Stimulated activated CD4-positive, alpha-beta T cell treated with anti-CD3 and anti-CD28 coated beads, Interleukin-1b, Interleukin-23, amount 100 ng/mL, for 48 hours (primary cell): Measurements from ENCODE around the gene TCAIM.

Experiments used
- DNase-seq: peaks from one replicate; pipeline ENCODE4 v3.0.0-alpha.2; 2020

TCAIM gene

DNA sequence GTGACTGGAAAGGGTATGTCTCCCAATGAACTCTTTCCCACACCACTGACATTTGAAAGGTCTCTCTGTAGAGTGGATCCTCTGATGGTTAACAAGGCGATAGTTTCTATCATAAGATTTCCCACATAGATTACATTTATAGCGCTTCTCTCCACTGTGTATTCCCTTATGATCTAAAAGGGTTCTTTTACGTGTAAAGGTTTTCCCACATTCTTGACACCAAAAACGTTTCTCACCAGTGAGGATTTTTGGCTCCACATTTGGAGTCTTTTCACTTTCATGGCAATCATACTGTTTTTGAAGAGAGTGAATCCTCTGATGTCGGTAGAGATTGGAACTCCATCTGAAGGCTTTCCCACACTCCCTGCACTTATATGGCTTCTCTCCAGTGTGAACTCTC is 108.4 kb downstream of the TCAIM start:
- DNase-seq = no peak

DNA sequence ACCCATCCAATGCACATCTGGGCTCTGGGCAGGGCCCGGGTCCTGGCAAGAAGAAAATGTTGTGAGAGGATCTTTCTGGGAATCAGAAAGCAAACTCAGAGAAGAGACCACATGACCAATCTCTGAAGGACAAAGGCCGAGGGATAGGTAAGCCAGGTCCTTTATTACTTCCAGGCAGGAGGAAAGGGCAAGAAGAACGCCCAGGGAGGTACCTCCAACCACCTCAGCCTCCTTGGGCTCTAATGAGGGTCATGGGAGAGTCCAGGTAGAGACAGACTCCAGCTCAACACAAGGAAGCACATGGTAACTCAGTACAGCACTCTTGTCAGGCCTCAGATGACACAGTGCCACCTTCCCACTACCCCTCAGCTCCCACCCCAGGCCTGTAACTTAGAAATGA is 112.9 kb downstream of the TCAIM start:
- DNase-seq = no peak

DNA sequence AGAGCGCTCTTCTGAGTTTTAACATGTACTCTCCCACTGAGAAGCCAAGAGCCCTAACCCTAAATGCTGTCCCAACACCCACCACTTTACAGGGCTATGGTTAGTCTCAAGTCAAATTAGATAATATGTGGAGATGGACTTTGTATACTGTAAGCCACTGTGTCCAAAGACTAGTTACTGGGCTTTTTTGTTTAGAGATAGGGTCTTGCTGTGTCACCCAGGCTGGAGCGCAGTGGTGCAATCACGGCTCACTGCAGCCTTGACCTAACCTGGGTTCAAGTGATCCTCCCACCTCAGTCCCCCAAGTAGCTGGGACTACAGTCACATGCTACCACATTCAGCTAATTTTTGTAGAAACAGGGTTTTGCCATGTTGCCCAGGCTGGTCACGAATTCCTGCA is 115.7 kb downstream of the TCAIM start:
- DNase-seq = no peak

DNA sequence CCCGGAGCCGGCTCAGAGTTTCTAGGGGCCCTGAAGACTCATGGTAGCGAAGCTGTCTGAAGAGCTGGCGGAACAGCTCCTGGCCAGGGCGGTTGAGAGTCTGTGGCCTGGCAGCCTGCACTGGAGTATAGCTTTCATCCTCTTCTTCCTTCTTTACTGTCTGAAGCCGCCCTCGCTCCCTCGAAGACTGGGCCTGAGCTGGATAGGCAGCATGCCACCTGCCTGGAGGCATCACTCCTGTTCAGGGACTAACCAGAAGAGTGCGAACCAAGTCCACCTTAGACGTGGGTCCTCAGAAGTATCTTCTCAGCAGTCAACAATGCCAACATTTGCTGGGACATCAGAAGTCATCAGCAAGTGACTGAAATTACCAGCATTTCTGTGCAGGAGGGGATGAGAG is 116.8 kb downstream of the TCAIM start:
- no peak for DNase-seq
